C4-2B (cell line): ENCODE results near the gene RGL2.

ENCODE experiments used
- CTCF ChIP-seq: fragments of 450-650 bp; conservative IDR thresholded peaks from 2 replicates; pipeline ENCODE4 v1.5.1; 2017; ENCODE audit warnings: mild to moderate bottlenecking
- ZFX ChIP-seq: fragments of 450-650 bp; IDR thresholded peaks from 2 replicates; pipeline ENCODE4 v1.6.1; 2017

- TF ChIP-seq CTCF = no peak
- TF ChIP-seq ZFX = no peak
Observed at GRCh38 chr6:33306356-33306755, 7.6 kb upstream of the RGL2 start.
